Ammon's horn (tissue), 1 donor: ENCODE measurements around the gene DGKB.

ENCODE experiments used
- DNase-seq: peaks from one replicate; pipeline ENCODE4 v3.0.0-alpha.2; 2016; ENCODE audit warnings: low spot score

The DGKB gene

GRCh38 chr7:14902589-14903067 lies at the start of gene DGKB:
TSS of gene DGKB (minus strand) at chr7:14902751.
- DNase-seq: peak; percentile 66

- no peak for DNase-seq
Observed at GRCh38 chr7:14950013-14950412, 47.5 kb upstream of the DGKB start.

- no peak for DNase-seq
Observed at GRCh38 chr7:14938181-14938580, 35.6 kb upstream of the DGKB start.

GRCh38 chr7:14937581-14937980 lies 35.0 kb upstream of the DGKB start:
- DNase-seq: no peak

DNA sequence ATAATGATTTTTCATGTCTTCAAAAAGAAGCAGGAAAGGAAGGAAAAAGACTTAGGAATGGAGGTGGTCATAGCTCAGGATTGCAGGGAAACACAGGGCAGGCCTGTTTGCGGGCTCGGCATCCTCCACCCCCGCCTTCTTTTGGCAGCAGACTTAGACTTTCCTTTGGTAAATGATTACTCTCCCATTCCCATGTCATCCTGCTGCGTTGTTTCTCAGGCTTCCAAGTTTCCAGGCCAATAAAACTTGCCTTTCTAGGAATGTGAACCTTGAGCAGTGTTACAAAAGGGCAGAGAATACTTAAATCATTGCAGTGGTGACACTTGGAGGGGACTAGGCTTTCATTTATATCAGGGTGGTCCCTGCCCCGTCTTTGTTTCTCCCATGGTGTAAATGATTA lies 34.0 kb upstream of the DGKB start:
- peak; percentile 40 for DNase-seq

DNA sequence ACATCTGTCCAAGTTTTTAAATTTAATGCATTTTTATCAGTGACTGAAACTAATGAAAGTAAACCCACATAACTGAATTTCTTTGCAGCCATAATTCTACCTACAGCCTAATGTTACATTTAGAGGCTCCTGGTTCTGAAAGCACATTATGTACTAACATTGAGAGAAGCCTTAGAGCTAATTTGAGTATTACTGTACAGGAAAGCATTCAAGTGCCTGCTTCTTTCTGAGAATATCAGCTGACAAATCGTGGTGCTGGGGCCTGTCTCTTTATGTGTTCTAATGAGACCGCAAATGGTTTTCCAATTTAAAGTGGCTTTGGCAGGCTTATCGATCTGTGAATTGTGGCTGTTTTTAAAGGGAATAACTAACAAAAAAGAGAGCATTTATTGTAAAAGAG lies 32.3 kb upstream of the DGKB start:
- DNase-seq: no peak

- DNase-seq: no peak
Observed at GRCh38 chr7:14931511-14932215, 29.1 kb upstream of the DGKB start.

- no peak for DNase-seq
Observed at GRCh38 chr7:14924398-14924797, 21.8 kb upstream of the DGKB start.

GRCh38 chr7:14911077-14911476 lies 8.5 kb upstream of the DGKB start:
- no peak for DNase-seq

DNA sequence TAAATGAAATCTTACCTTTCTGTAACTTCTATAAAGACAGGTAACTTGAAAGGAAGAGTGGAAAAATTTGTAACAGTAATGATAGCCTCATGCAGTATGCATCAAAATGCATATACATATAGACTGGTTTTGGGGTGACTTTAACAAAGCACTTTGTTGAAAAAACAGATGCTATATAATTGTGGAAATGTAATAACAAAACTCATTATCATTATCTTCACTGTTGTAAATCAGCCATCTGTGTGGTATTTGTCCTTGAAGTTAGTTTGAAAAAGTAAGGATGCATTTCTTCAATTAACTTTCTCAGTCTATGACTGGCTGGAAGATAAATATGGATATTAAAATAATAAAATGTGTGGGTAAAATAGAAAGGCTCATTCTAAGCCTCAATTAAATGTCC lies 6.1 kb upstream of the DGKB start:
- DNase-seq: no peak

GRCh38 chr7:14905764-14906163 lies 3.2 kb upstream of the DGKB start:
- DNase-seq: no peak

DNA sequence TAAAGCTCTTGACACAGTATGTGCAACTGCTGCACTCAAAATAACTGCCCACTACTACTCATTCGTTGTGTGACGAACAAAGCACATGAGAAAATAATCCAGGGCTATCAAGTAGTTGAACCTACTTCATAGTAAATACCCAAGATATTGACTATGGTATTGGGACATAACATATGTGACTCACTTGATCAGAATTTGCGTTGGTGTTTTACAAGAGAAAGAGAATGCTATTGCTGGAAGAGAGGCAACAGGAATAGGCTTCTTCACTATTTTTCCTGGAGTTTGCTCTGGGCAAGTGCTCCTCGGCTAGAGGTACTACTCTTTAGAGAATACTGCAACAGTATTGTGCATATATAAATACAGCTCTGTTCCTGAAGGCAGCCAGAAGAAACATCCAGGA lies 2.5 kb downstream of the DGKB start:
- no peak for DNase-seq

DNA sequence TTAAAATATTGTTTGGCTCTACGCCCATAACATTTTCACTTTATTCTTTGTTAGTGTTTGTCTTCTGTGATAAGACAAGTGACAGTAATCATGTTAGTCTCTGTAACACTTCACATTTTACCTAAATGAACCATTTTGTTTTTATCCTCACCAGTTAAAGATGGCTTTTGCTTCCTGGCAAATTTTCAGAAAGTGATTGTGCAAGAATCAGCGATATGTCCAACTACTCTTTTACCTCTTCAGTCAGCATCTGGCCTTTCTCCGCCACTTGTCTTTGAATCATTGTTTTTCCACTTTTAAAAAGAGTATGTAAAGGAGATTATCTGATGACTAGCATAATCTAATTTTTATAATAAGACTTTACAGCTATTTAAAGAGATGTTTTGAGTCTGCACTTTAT lies 3.5 kb downstream of the DGKB start:
- no peak for DNase-seq

GRCh38 chr7:14896461-14896860 lies 6.1 kb downstream of the DGKB start:
- no peak for DNase-seq

DNA sequence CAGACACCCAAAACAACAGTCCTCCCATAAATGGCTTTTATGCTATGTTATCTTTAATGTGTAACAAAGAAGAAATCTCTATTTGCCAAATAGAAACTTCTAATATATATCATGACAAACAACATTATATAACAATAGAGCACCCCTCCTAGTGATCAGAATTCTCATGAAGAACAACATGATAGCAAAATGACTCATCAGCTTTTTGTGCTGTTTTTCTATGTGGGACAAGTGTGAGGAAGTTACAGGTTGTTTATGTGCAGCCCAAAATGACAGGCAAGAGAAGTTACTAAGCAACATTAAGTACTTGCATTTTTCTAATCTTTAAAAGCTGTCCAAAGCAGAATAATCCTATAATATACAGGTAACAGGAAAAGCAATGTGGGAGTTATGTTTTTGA lies 7.7 kb downstream of the DGKB start:
- no peak for DNase-seq

DNA sequence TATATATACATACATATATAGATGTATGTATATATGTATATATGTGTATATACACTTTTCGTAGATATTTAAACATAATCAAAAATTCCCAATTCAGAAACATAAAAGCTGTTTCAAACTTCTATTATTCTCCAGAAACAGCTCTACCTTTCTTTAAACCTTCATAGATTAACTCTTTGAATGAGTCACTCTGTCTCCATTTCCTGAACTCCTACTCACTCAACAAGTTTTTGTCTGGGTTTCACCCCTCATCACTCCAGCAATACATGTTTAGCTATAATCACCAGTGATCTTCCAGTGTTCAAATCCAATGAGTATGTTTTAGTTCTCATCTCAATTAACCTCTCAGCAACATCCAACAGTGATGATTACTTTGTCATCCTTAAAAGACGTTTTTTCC lies 9.6 kb downstream of the DGKB start:
- DNase-seq: no peak

DNA sequence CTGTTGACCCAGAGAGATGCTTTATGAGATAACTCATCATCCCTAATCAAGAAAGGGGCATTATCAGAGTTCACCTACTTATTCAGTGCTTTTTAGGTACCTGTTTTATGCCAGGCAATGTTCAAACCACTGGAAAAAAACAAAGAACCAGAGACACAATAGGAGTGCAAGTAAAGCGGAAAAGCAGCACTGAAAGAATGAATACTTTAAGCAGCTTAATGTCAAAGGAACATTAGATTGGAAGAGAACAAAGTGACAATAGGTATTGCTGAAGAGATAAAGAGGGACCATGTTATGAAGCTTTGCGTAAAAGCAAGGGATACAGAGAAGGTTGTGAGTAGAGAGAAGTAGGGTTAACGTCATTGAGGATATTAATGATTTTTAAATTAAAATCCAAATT lies 11.3 kb downstream of the DGKB start:
- DNase-seq: no peak

- no peak for DNase-seq
Observed at GRCh38 chr7:14888962-14889361, 13.6 kb downstream of the DGKB start.

DNA sequence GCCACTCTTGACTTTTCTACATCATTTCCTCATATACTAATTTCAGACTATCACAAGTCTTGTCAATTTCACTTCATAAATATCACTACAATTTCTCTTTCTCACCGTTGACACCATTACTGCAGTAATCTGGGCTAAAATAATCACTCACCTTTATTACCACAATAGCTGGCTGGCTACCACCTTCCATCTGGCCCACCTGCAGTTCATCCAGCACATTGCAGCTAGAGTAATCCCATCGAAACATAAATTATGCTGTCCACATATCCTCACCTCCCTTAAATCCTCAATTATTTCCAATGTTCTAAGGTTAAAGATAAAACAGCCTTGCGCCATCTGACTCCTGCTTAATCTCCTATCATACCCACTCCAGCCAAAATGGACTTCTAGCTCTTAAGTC lies 16.0 kb downstream of the DGKB start:
- DNase-seq: no peak

- no peak for DNase-seq
Observed at GRCh38 chr7:14875941-14876587, 26.5 kb downstream of the DGKB start.

GRCh38 chr7:14871880-14872279 lies 30.7 kb downstream of the DGKB start:
- no peak for DNase-seq

GRCh38 chr7:14870394-14870793 lies 32.2 kb downstream of the DGKB start:
- no peak for DNase-seq

DNA sequence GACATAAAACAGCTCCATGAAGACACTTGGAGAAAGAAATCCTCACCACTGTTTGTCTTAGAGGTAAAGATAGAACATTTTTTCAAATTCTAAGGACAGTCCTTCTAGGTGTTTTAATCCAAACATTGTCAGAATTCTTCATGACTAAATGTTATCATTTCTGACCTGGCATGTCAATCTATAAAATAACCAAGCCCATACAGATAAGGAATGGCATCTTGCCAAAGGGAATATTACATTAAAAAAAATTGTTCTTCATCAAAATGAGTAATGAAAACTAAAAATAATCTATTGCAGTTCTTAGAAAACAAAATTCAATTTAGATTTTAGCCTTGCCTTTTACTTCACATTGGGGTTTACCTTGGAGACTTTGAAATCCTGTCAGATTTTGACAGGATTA lies 33.6 kb downstream of the DGKB start:
- DNase-seq: no peak

GRCh38 chr7:14861456-14861855 lies 41.1 kb downstream of the DGKB start:
- DNase-seq: no peak
